NCI-H2107 treated with DMSO at 0.1 percent for 48 hours (cell line): ENCODE measurements around the gene SYNE1.
"Not testable (repeated sequence)": the region's sequence is repeated elsewhere in the genome, so short reads cannot be mapped to it uniquely, and the experiment has no call there.

Source experiments
- DNase-seq: peaks from one replicate; lab custom pipeline; 2025; ENCODE audit not compliant: unreplicated experiment; lab: John Stamatoyannopoulos, UW

SYNE1 gene

DNA sequence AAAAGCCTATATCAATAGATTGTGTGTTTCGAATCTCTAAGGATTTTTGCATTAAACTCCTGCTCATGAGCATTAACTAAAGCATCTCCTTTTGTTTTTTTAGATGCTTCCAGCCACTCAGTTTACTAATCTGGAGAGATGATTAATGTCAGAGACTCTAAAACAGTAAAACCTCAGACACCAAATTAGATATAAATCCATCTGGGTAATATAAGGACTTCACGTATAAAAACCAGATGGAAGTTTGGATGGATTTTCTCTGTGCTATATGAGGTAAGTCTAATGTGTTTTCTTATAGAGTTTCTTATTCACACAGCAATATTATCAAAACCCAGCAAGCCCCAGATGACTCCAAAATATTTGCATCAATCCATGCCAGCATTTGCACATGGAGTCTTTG, 137.2 kb downstream of the SYNE1 start:
- DNase-seq, result no peak

DNA sequence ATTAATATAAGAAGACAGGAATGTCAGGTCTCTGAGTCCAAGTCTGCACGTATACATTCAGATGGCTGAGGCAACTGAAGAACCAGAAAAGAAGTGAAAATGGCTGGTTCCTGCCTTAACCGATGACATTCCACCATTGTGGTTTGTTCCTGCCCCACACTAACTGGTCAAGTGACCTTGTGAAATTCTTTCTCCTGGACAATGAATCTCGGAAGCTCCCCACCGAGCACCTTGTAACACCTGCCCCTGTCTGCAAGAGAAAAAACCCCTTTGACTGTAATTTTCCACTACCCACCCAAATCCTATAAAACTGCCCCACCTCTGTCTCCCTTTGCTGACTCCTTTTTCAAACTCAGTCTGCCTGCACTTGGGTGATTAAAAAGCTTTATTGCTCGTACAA, 140.4 kb downstream of the SYNE1 start:
- no peak for DNase-seq

DNA sequence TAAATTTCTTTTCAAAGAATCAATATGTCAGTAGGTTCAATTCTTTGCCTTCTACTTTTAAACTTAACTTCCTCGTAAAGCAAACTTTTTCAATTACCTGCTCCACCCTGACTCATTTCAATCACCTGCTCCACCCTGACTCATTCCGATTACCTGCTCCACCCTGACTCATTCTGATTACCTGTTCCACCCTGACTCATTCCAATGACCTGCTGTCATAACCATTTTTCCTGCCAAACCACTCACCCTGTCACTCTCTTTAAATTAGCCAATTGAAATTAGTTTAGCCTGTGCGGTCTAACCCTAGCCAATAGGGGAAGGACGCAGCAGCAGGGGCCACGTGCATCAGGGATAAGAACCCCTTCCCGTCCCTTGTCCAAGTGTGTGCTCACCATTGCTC, 141.7 kb downstream of the SYNE1 start:
- DNase-seq, result not testable (repeated sequence)

DNA sequence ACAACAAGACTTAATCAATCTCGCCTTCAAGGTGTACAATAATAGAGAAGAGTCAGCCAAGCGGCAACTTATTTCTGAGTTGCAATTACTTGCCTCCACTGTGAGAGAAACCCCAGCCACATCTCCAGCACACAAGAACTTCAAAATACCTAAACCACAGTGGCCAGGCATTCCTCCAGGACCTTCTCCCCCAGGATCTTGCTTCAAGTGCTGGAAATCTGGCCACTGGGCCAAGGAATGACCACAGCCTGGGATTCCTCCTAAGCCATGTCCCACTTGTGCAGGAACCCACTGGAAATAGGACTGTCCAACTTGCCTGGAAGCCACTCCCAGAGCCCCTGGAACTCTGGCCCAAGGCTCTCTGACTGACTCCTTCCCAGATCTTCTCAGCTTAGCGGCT, 144.9 kb downstream of the SYNE1 start:
- not testable (repeated sequence) for DNase-seq

DNA sequence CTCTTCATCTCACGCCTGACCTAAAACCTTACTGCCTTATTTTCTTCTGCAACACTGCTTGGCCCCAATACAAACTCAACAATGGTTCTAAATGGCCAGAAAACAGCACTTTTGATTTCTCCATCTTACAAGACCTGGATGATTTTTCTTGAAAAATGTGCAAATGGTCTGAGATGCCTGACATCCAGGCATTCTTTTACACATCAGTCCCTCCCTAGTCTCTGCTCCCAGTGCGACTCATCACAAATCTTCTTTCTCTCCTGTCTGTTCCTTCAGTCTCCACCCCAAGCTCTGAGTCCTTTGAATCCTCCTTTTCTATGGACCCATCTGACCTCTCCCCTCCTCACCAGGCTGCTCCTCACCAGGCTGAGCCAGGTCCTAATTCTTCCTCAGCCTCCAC, 145.7 kb downstream of the SYNE1 start:
- DNase-seq, result not testable (repeated sequence)

DNA sequence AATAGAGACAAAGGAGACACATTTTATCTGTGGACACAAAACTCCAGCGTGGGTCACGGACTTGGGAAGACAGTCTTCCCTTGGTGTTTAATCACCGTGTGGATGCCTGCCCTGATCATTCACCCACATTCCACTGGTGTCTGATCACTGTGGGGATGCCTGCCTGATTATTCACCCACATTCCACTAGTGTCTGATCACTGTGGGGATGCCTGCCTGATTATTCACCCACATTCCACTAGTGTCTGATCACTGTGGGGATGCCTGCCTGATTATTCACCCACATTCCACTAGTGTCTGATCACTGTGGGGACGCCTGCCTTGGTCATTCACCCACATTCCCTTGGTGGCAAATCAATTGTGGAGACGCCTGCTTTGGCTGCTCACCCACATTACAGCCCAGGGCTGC, 146.2 kb downstream of the SYNE1 start:
- not testable (repeated sequence) for DNase-seq

DNA sequence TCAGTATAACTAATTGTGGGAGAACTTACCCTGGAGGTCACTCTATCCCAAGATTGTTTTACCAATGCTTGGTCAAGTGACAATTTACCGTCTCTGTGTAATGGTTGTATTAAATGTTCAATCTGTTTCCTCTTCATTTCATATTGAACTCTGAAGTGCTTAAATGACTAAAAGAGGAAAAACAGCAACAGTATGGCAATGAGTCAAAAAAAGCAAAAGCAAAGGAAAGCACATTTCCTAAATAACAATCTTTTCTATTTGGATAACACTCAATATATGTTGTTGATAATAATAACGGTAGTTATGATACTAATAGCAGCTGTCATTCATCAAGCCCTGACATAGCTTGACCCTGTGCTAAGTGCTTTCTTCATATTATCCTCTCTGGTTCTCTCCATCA, 152.4 kb downstream of the SYNE1 start:
- DNase-seq, result no peak

DNA sequence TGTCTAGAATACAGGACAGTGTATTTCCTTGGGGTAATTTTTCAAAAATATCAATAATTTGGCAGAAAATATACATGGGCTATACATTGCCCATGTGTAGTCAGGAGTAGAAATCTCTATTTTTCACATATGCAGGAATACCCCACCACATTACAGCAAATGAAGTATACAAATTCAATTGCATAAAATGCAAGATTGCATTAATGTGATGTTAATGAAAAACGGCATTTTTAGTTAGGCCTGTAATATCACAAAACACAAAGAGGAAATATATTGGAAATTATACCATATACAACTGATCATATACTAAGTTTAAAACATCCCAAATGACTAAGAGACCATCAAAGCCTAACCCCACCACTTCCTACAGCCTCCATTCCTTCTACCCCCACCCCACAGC, 154.9 kb downstream of the SYNE1 start:
- no peak for DNase-seq

DNA sequence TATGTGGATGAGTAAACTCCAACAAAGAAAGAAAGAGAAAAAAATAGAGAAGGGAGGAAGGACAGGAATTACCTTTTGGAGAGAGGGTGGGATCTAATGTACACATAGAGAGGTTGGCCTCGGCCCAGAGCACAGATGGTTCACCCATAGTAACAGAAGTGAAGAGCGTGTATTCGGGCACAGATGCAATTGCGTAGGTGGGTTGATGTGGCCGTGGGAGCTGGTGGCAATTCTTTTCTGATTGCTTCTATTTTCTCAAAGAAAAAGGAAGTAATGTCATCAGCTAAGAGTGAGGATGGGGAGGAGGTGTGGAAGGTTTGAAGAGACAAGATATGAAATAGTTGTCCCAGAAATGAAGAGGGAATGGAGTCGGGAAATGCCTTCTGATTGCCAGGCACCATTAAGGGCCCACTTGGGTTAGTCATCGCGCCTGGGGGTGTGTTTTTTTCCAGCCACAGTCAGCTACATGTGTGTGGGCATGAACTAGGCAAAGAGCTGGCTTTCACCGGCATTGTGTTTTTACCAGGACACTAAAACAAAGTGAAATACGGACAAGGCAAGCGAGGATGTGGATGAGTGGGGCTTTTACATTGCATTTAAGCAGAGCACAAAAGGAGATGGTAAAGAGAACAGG, 158.7 kb downstream of the SYNE1 start:
- DNase-seq, result no peak

DNA sequence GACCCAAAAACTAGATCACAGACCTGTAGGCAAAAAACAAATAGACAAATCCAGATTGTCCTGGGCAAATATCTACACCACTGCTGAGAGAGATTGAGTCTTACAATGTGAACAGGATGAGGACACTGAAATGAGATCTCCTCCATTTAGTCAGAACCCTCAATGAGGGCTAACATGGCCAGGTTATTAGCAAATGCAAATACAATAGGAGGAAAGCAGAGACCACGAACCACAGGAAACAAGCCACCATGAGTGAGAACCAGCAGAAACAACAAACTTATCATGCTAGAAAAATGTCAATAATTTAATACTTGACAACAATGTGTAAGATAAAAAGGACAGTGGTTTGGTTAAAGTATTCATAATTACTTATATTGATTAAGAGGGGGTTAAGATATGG, 162.8 kb downstream of the SYNE1 start:
- no peak for DNase-seq

DNA sequence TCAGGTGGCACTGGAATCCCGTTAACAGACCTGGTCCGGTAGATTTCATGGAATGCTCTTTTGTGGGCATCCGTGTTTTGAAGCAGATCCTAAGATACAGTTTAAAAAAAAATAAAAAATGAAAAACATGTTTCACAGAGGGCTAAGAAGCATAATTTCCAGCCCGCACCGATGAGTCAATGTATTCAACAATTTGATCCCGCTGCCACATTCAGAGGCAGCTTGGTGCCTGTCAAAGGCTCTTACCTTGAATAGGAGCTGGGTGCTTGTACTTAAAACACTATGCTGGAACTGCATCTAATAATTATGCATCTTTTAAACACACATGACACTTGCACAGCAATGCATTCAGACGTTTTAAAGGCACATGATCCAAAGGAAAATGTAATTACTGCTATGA, 164.8 kb downstream of the SYNE1 start:
- no peak for DNase-seq

DNA sequence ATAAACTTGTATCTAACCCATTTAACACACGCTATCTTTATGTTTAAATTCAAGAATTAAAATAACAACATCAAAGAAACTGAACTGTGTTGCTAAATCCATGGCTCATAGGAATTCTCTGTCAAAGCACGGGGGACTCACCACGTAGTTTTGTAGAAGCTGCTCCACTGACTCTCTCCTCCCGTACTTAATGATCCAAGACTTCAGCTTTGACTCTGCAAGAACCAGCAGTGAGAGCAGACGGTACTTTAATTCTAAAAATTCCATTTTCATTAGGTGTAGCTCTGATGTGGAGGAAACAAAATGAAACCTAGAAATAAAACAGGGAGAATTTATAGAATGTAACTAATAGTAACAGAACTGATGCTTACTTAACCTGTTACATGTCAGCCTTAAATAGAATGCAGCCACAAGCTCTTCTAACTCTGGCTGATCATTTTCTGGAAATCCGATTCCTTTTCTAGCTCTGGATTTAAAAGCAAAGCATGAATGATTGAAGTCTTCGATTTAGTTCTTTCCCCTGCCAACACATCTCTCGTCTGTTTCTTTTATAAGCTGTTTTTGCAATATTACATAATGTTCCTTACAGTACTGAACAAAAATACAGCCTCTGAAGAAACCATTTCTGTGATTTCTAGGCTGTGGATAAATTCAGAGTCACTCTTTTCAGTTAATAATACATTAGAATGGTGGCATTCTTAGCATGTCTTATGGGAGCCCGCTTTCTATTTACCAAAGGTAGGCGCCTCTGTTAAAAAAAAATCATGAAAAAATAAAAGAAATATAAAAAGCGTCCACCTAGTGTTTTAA, 165.5 kb downstream of the SYNE1 start:
- DNase-seq, result no peak

DNA sequence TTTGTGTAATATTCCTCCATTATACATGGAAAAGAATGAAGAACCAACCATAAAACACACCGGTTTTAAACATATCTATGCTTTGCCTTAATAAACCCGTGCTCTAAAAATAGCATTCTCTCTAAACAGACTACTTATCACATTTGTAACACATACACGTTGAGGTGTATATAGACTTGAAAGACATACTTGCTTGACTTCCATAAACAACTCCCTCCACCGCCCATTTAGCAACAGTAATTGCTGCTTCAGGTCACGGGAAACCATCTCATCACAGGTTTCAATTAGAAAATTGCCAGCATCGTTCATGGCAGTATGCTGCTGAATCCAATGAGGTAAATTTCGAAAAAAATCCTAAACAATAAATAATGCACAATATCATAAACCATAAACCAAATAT, 174.0 kb downstream of the SYNE1 start:
- no peak for DNase-seq

DNA sequence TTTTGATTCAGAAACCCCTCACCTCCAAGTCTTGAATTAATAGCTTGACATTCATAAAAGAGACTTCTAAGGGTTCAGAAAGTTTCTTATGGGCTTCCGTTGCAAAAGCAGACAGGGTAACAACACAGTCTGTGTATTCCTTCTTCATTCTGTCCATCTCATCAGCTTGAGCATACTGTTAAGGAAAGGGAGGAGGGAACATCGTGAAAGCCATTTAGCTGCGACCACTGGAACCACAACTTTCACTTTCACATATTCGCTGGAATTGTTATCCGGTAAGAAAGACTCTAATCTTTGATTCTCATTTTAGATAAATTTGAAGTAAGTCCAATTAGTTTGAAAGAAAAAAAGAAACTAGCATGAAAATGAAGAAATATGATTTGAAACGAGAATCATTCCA, 174.4 kb downstream of the SYNE1 start:
- DNase-seq, result no peak

DNA sequence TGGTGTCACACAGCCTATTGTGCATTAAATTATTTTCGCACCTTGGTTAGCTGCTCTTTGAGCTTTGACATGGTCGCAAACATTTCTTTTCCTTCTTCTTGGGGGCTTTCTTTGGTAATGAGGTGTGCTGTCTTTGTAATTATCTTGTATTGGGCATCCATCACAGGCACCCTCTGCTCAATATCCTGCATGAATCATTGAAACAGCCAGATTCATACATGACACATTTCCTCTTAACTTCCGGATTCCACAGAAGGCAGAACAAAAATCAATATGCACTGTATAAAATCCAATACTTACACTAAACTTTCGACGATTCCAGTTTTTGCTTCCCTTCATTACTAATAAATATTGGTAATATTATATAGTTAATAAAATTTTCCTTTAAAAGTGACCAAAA, 175.6 kb downstream of the SYNE1 start:
- DNase-seq, result no peak

DNA sequence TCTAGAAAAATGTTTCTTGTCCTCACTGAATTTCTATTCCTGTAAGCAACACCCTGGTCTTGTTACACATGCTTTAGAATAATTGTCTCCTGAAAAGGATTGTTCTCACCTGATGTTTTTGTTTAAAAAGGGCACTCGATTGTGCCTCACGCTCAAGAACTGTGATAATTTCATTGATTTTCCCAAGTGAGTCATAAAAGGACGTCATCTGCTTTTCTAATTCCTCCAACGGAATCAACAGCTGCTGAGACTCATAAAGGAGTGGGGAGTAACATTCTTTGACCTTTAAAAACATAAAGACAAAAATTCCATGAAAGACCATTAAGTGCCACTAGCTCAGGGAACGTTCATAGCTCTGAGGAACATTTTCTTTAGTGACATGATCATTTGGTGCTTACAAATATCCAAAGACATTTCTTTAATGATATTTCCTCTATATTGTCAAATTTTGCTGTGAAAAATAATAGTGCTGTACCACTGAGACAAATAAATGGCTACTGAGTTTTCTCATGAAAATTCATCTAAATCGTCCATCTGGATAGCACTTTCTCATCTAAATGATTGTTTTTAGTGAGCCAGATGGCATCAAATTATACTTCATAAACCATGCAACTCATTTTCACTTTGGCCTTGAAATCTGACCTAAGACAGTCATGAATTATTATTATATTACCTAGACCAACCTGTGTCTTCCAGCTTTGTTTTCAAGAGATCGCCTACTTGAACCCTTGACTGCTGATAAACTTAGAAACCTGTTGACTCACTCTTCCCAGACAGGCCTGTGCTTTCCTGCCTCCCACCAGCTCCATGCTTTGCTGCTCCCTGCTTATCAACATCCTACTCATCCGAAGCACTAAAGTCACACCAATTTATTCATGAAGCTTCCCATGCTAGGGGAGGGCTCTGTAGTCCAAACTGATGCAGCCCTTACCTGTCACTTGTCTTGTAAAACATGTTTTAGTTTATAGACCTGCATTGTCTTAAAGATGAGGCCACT, 178.2 kb downstream of the SYNE1 start:
- DNase-seq, result no peak

DNA sequence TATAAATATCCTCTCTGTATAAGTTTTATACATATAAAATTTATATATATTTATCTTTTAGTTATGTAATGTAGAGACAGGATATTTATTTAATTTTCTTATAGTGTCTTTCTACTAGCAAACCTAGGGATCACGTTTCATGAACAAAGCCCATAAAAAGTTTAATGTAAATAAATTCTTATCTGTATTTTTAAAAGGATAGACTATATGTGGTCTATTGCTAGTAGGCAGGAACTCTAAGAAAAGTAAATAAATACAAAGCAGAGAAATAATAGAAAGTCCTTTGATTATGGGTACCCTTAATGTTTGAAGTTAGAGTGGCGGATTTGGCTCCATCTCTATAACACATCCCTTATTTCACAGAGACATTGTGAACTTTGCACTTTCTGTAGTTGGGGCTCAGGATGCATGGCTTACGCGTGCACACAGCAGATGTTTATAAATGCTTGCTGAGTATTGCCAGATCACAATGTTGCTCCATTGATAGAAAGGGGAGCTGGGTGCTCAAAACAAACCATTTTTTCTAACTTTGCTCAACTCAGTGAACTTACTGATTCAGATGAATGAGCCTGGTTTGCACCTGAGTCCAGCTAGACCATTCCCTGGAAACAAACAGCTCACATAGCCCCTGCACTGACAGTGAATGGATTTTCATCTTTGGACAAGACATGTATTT, 179.1 kb downstream of the SYNE1 start:
- no peak for DNase-seq

DNA sequence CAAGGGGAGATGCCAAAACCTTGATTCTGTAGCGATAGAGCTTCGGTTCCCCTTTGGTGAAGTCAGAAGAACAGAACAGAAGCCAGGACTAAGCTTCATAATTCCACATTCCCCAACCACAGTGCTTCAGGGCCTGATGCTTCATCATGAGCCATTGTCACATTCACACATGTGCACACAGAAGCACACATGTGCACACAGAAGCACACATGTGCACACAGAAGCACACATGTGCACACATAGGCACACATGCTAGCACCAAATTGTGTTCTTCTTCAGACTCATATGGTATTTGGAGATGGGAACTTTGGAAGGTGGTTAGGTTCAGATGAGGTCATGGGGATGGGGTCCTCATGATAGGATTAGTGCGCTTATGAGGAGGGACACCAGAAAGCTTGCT, 183.2 kb downstream of the SYNE1 start:
- no peak for DNase-seq

DNA sequence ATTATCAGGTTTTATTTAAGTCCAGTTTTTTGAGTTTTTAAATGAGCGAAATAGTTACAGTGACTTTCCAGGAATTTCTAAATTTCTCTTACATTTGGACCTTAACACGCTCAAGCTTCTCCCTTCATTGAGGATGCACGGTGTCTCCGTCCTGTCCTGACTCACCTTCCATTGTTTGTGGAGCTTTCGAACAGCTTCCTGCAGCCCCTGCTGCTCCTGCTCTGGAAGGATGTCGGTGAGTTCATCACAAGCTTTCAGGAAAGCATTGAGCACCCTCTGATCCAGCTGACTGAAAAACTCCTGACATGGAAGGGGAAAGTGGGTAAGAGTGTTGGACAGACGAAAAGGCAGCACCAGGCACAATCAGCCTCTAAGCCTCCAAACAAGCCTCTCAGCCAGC, 183.7 kb downstream of the SYNE1 start:
- DNase-seq, result no peak

DNA sequence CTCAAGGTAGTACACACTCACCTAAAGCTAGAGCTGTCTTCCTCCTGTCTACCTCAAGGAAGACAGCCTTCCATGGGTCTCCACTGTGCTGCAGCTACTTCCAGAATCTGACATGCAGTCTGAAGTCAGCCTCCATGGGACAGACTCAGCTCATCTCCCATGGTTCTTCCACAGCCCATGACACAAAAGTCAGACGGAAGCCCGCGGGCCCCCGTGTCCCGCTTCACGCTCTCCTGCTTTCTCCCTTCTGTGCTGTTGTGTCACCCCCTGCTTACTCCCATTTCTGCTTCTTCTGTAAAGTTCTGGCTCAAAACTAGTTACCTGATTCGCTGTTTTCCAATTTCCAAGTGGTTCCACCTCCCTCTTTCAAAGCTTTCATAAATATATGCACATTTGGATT, 184.5 kb downstream of the SYNE1 start:
- DNase-seq, result no peak

DNA sequence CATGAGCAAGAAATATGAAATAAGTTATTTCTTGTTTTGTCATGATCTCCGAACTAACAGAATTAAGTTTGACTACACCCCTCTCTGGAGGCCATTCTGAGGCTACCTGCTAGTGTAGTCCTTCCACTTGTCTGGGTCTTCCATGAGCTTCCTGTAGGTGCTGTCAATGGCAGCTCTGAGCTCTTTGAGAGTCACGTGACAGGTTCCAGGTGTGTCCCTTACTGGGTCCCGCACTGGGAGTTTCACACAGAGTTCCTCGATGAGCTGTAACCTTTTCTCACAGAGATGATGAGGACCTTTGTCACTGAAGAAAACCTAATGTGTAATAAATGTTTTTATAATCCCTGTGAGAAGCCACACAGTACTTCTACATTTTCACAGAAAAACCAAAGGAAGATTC, 186.6 kb downstream of the SYNE1 start:
- no peak for DNase-seq
